Stimulated activated CD8-positive, alpha-beta memory T cell treated with anti-CD3 and anti-CD28 coated beads, Interleukin-4, amount 100 ng/mL, for 4 hours (primary cell): Measurements from ENCODE around the gene ZFHX2.
A peak's percentile ranks its signal among the peaks of the same experiment; 100 is the strongest.

Experiments used
- DNase-seq, 2 donors: peaks; one replicate each; pipeline ENCODE4 v3.0.0-alpha.2; 2020; ENCODE audit warnings: low read depth in 2 of 2, low spot score in 1 of 2

The ZFHX2 gene

GRCh38 chr14:23561873-23562821 lies 10.6 kb upstream of the ZFHX2 start:
- no peak for DNase-seq

DNA sequence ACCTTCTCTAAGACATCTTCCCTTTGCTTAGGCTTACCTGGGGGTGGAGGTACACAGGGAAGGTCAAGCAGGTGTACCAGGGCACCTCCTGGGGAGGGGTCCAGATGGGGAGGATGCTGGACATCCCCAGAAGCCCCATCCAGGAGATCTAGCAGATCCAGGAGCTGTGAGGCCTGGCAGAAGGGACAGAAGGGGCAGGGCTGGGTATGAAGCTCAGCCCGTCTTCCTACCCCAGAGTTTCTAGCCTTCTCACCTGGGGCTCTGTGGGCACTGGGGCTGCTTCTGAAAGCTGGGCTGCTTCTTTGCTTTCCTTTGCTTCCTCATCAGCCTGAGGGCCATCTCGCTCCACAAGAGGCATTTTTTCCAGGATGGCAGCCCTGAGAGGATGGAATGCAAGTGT lies 9.7 kb upstream of the ZFHX2 start:
- no peak for DNase-seq

DNA sequence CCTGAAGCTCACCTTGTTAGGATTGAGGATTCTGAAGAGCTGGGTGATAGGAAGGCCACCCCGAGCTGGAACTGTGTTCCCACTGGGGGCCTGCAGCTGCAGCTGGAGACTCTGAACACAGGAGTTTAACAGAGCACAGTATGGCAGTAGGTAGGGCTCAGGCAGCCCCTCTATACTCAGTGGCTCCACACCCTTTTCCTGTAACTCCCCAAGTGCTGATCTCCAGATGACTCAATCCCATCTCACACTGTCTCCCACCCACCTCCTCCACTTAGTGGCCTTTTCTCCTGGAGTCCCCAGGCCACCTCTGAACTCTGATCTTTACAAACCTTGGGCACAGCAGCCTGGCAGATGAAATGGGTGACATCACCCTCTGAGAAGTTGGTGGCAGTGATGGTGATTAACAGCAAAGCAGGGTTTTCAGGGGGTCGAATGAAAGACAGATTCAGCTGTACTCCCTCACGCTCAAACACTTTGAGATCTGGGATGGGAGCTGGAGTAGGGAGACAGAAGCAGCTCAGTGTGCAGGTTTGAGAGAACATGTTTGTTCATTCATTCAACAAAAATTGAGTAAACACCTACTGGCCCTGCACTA lies 8.5 kb upstream of the ZFHX2 start:
- DNase-seq, result no peak

DNA sequence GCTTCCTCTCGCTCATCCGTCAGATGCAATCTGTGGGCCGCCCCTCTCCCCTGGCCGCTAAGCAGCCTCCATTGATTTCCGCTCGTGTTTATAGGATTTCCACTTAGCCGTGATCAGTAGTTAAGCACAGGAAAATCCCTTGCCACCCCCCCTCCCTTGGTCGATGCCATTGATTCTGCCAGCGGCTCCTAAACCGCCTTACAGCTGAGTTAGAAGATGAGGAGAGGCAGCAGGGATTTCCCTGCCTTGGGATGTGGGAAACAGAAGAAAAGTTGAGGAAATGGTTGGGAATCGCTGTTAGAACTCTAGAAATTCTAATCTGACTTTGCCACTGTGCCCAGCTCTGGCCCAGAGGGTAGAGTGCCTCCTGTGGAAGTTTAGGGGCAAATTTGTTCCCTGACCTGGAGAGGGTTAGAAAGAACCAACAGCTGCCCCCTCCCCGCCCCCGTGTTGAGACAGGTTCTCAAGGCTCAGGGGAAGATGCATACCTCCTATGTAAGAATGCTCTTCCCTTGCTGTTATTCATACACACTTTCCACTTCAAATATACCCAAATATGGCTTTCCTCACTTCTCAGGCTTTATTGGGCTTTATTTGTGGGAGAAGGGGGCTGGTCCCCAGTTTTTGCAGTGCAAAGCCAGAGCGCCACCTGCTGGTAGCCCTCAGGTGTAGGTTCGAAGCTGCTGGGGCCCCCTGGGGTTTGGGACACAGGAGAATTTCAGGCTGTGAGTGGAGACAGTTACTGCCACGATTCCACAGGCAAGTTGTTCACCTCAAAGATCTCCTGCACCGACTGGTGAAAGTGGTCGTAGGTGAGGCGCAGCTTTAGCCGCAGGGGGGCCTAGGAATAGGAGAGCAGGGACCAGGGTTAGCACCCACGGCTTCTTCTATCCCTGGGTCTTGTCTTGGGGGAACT lies 7.7 kb upstream of the ZFHX2 start:
- DNase-seq, result peak in 1 of 2 donors; percentile 32

- no peak for DNase-seq
Measured at GRCh38 chr14:23558346-23559009, 6.9 kb upstream of the ZFHX2 start.

DNA sequence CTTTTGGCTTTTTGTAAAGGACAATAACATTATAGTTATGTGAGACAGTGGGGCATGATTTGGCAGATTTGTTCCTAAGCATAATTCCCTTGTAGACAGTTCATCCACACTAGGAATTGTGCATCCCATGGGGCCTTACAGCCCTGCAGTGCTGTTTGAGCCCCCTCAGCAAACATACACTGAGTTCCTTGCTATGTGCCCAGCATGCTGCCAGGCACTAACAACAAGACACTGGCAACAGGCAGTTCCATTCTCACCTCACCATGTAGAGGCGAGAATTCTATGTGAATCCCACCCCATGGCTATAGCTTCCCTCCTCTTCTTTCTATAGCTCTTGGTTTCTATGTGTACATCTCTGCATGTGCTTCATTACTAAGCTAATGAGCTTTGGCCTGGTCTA lies 6.4 kb upstream of the ZFHX2 start:
- DNase-seq, result no peak

DNA sequence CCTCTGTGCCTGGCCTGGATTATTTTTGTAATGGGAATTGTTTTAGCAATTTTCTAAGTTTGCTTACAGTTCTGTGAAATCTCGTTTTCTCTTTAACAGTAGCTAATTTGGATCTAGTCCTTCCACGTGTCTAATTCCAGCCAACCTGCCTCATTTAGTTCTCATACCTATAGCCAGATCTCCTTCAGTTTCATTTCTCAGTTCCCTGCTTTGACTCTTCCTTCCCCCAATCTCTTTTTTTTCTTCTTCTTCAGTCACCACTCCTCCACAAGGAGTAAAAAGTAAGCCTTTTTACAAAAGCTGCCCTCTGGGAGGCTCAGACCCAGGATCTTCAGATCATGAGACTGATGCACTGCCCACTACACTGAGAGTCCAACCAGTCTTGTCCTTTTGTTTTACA lies 6.0 kb upstream of the ZFHX2 start:
- no peak for DNase-seq

GRCh38 chr14:23556700-23557440 lies 5.3 kb upstream of the ZFHX2 start:
- DNase-seq, result no peak

GRCh38 chr14:23555882-23556699 lies 4.5 kb upstream of the ZFHX2 start, which contains the start of gene THTPA:
TSS of gene THTPA (plus strand) at chr14:23556271. CDS start at chr14:23556758, 487 bp downstream.
- peak; percentile 85 to 86 for DNase-seq

GRCh38 chr14:23555533-23555881 lies 3.9 kb upstream of the ZFHX2 start:
- DNase-seq, result no peak

DNA sequence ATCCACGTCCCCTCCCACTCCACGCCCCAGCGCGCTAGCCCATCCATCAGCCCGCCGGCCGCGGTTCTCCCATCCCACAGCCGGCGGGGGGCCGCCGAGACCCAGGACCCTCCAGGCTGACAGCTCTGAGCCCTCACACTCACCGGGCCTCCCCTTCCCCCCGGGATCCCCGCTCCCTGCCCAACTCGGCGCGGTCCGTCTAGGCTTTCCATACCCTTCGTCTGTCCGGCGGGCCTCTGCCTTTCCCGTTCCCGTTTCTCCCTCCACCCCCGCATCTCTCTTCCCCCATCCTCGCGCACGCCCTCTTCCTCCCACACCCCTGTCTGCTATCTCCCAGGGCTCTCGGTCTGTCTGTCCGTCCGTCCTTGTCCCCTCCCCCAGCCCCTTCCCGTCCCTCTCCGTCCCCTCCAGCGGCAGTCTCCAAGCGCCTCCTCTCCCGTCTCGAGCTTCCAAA lies 726 bp downstream of the ZFHX2 start:
- no peak for DNase-seq

- no peak for DNase-seq
Measured at GRCh38 chr14:23550131-23550811, 1.3 kb downstream of the ZFHX2 start.

GRCh38 chr14:23548351-23549318 lies 2.9 kb downstream of the ZFHX2 start:
- no peak for DNase-seq

GRCh38 chr14:23547924-23548323 lies 3.6 kb downstream of the ZFHX2 start:
- DNase-seq, result no peak

DNA sequence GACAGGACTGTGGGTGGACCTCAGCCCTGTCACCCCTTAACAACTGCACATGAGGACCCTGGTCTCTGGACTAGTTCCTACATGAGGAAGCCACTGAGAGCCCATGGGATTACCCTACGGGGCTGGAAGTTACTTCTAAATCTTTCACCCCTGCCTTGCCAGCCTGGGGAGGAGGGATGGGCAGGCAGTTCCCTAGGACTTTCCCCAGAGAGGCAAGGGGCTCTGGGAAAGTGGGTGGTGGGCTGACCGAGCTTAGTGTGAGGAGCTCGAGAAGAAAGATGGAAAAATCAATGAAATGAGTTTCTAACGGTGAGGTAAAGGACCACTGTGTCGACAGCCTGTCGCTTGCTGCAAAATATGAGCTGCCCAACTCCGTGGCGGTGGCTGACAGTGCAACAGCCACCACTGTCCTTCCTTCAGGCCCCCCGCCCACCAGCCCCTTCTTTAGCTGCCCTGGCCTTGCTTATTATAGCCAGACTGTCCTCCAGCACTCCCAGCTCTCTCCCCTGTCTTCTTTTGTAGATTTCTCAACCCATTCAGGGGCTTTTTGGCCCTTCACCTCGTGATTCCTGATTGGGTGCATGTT lies 5.0 kb downstream of the ZFHX2 start:
- no peak for DNase-seq

GRCh38 chr14:23545740-23546365 lies 5.7 kb downstream of the ZFHX2 start:
- DNase-seq, result no peak
